K562 (cell line): ENCODE results near the gene PRR11. TPM values are rescaled to one million over a fixed set of nuclear protein-coding genes. Genes with fewer than 3 reads are reported as not detected.

Experiments
- FUS ChIP-seq: fragments of 200-400 bp; formaldehyde crosslinking; optimal IDR thresholded peaks from 2 replicates; pipeline ENCODE3; 2017; ENCODE audit warnings: low read depth, low read length
- PRDM10 ChIP-seq: fragments of 450-650 bp; IDR thresholded peaks from 2 replicates; pipeline ENCODE4 v1.6.1; 2018; ENCODE audit not compliant: partially characterized antibody
- ZBTB11 ChIP-seq, 3 experiments: fragments of 200-800 bp in 1 of 3; fragments of 250-450 bp in 1 of 3; fragments of 450-650 bp in 1 of 3; sonication (Bioruptor Pico) in 1 of 3; sonication (Bioruptor generic) in 1 of 3; formaldehyde crosslinking in 1 of 3; IDR thresholded peaks; 2 replicates each; pipeline versions ENCODE4 v1.6.1 to v1.8.0; 2016 to 2022; ENCODE audit warnings: mild to moderate bottlenecking in 2 of 3, missing genetic modification characterization in 2 of 3, missing compliant biosample characterization in 1 of 3, moderate library complexity in 1 of 3
- ZNF449 ChIP-seq: fragments of 250-450 bp; sonication (Bioruptor Pico); IDR thresholded peaks from 2 replicates; pipeline ENCODE4 v1.8.0; 2022; ENCODE audit warnings: moderate library complexity, mild to moderate bottlenecking, inconsistent platforms
- polyA plus RNA-seq, 8 experiments: library from polyadenylated mRNA; depleted of rRNA in 4 of 8; stranded (reverse) in 5 of 8; unstranded in 3 of 8; fragments of >200 nt; fragmentation: Nextera tagmentation in 2 of 8; fragmentation: Illumina TruSeq in 1 of 8; extraction: Ambion mirVana in 2 of 8; extraction: Trizol in 1 of 8; gene quantifications; 2 replicates each; pipeline versions ENCODE4 v1.2.1 to v1.2.3, GENCODE V29; 2011 to 2014; ENCODE audit warnings: inconsistent platforms in 1 of 8, missing spikeins in 1 of 8
- total RNA-seq, 7 experiments: library from RNA; depleted of rRNA in 6 of 7; stranded (reverse); fragments of >200 nt in 6 of 7; fragmentation: Illumina TruSeq in 2 of 7; extraction: Trizol in 2 of 7; gene quantifications; 2 replicates each; pipeline versions ENCODE4 v1.2.1 to v1.2.3, GENCODE V29; 2011 to 2021; ENCODE audit warnings: low replicate concordance in 1 of 7

The PRR11 gene
- total and polyA plus RNA-seq, 9 of the 15 experiments (the other 6 are each of a cell fraction or from before 2014, with no cell fraction given) = 13.3 to 75.2 (median 46.4) TPM

DNA sequence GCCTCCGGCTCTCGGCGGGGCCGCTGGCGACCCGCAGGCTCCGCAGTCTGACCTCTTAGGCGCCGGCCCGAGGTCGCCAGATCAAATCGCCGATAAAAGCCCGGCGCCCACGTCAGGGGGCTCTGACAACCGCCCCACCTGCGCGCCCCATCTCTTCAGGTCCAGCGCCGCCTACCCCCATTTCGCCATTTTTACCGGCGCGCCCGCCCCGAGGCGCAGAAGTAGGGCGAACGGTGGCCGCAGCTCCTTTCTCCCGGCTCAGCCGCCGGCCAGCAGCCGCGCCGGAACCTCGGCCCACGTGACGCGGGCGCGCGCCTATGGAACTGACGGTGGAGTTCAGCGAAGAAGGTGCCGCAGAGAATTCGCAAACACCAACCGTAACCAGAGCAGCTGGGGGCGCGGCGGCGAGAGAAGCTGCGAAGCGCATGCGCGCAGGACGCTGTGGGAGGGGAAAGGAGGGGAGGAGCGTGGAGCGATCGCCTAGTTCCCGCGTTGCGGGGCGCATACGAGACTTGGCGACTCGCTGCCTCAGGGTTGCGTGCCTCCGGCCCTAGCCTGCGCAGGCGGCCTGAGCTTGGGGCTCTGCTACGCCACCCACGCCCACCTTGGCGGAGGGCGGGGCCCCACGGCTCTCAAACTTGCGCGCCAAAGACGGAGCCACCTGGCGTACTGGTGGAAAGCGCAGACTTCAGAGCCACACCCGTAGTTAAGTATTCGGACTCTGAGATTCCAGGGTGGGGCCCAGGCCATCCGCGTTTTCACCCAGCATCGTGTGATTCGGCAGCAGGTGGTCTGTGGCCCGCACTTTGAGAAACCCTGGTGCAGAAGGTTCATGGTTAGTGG, 48.9 kb upstream of the PRR11 start, which contains the start of gene TRIM37 (continued):
- TF ChIP-seq PRDM10 (peak; percentile 59), ZNF449 (CRISPR knock-in tag) (no peak), ZBTB11 (CRISPR knock-in tag; IDR thresholded peaks at IDR 0.05) (peak in 2 of 3 experiments; percentile 79 to 94; a peak in 4 of 6 replicates), FUS (peak; percentile 81)
